Measurements from ENCODE around the gene GUCA2B.

GUCA2B gene

DNA sequence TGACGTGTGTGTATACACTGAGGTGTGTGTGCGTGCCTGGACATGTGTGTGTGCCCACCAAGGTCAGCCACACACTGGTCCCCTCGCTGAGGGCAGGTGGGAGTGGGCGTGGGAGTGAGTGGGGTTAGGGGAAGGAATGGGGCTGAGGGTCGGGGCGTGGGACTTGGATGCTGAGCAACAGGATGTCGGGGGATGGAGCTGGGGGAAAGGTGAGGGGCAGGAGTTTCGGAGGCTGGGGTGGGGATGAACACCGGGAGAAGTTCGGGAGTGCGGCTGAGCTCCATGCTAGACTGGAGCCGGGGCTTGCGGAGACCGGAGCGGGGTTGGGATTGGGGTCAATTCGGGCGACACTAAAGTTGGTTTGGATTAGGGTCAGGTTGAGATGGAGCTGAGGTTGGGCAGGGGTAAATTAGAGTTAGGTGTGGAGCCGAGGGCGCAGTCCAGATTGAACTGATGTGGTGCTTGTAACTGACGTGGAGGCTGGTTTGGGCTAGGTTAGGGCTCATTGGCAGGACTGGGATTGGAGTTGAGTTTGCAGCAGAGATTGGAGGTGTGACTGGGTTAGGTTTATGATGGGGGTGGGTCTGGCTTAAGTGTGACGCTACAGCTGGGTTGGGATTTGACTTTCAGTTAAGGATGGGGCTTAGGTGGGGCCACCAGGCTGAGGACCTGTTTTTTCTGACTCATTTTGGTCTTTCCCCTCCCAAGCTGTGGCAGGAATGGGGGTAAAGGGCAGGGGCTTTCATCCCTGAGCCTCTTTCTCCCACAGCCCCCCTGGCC lies 14.6 kb downstream of the GUCA2B start:
- DNase-seq (ENCODE audit: low spot score), result no peak

DNA sequence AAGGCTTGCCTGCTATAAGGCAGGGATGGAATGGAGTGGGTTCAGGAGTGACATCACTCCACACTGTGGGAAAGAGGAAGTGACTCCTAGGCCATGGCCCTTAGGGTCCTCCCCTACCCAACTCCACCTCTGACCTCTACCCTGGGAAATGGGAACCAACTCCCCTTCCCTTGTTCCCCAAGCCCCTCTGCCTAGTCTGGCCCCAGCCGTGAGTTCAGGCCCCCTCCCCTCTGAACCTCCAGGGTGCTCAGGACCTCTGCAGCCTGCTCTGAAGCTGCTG lies 15.1 kb downstream of the GUCA2B start:
- no peak for DNase-seq (ENCODE audit: low spot score)

DNA sequence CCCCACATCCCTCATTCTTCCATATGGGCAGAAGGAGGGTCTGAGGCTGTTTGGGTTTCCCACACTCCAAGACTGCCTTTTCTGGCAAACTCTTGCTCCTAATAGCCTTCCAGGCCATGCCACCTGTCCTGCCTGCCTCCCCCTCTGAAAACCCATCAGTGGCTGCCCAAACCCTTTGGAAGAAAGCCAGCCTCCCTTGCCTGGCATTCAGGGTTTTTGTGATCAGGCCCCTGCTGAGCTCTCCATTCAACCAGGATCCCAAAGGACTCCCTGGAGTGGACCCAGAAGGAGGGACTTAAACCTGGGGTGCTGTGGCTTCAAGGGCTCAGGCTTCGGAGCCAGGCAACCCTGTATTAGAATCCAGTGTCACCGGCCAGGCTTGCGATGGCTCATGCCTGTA lies 15.6 kb downstream of the GUCA2B start:
- no peak for DNase-seq (ENCODE audit: low spot score)

DNA sequence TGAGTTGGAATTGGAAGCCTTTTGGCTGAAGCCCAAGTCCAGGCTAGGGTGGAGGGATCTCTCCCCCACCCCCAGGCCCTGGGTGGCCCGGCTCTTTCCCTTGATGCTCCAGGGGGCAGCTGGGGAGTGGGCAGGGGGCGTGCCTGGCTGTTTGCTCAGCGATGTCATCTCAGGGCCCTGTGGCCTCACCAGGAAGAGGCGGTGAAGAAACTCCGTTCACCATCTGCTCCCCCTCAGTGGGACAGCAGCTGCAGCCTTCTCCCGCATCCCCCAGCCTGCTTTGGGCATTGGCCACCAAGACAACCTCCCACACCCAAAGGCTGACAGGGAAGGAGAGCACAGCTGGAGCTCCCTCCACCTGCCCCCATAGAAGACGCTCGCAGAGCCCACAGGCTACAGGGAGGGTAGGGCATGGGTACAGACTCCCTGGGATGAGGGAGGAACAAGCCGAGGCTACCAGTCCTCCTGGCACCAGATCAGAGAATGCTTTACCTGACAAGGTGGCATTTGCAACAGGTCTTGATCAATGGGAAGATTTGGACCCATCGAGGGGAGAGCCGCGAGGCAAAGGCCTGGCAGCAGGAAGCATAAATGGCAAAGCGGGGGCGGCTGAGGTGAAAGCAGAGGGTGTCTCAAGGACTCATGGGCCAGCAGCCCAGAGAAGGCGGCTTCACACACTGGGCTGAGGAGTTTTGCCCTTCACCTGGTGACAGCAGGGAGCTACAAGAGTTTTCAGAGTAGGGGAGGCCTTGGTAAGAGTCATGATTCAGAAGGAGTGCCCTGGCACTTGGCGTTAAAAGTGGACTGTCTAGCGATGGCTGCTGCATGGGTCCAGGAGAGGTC lies 17.8 kb downstream of the GUCA2B start:
- no peak for DNase-seq (ENCODE audit: low spot score)

DNA sequence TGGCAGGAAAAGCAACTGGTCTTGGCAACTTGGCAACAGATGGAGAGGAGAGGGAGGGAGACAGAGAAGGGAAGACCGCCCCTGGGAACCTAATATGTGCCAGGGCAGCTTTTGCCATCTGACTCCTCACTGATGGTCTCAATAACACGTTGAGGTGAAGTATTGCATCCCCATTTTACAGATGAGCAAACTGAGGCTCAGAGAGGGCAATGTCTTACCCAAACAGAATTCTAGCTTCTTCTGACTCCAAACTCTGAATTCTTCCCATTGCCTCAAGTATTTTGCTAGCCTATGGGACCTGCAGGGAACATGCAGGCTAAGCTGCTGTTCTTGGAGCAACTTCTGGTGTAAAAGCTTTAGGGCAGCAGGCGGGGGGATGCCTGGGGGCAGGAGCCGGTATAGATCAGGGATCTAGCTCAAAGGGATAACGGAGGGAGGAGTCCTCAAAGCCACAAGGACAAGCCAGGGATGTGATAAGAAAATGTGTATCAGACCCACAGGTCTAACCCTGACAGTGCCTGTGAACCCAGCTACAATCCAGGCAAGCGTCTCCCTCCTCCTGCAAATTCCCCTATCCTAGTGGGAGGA lies 18.6 kb downstream of the GUCA2B start:
- no peak for DNase-seq (ENCODE audit: low spot score)

DNA sequence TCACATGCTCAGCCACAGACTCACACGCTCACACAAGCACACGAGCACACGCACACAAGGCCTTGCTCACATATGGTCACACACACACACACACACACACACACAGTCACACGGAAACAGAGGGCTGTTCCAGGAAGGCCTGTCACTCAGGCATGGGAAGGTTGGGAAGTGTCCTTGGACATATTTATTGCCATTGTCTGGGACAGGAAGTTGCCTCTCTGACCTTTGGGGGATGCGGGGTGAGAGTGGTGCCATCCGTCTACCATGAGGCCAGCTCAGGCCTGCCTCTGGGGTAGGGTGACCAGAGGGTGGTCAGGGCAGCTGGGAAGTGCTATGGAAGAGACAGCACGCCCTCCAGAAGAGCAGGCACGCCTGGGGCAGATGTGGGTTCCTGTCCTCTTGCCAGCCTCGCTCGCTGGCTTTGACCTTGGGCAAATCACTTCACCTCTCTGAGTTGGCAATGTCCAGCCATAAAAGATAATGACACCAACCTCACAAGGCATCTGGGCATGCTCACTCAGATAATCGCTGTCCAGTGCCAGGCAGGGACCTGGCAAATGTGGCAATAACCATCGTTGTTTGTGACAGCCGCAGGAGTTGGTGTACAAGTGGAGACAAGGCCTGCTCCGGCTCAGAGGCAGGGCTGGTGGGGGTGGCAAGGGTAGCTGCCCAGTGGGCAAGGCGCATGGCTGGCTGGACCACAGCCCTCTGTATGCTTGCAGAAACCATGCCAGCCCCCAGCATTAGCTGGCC lies 19.3 kb downstream of the GUCA2B start:
- no peak for DNase-seq (ENCODE audit: low spot score)

DNA sequence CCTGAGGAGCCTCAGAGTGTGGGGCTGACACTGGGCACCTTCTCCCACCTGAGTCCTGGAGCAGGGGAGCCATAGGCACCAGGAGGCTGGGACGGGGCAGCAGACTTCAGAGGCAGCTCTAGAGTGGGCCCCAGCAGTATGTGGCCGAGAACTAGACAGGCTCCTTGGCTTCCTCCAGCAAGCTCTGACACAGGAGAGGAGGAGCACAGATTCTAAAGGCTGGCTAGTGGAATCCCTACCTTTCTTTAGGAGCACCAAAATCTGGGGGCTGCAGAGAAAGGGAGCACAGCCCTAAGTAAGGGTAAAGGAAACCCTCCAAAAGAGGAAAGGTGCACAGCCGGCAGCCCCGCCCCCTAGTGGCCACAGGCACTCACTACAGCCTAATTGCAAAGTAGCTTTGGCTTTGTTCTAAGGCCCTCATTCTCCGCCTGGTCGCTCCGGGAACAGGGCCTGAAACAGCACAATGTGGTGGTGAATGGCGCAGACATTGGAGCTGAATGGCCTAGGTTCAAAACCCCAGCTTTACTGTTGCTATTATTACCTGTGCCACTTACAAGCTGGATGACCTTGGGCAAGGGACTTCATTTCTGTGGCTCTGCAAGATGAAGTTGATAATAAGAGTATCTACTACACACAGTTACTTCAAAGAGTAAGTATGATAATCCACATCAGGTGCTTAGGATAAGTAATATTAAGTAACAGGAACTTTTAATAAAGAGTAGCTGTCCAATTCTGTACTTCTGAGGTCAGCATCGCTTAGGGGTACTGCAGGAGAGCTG lies 20.1 kb downstream of the GUCA2B start:
- DNase-seq (ENCODE audit: low spot score), result peak; percentile 63

DNA sequence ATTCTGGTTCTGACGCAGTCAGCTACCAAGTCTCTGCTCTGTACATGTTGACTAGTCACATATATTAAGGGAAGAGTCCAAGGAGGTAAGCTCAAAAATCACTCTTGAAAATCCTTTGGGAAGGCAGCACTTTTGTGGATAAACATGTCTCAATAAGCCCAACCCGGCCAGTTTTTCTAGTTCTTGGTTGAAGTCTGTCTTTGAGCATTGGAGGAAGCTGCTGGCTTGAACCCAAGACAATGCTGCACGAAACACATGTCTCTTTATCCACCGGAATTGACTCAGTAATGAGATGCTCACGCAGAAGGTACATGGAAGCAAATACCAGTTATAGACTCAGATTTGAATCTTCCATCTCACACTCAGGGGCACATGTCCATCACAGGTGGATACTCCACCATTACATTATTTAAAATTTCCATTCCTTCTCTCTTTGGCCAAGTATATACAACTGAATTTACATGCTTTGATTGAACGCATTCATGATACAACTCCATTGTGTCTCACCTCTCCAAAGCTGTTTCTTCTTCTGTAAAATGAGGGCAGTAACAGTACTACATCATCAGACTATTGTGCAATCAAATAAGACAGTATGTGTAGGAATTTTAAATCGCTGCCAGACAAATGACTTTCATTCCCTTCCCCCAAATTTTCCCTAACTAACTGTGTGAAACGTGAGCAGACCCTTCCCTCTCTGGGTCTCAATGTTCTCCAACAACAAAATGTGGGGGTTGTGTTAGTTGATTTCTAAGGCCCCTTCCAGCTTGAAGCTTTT lies 20.9 kb downstream of the GUCA2B start:
- DNase-seq (ENCODE audit: low spot score), result no peak

DNA sequence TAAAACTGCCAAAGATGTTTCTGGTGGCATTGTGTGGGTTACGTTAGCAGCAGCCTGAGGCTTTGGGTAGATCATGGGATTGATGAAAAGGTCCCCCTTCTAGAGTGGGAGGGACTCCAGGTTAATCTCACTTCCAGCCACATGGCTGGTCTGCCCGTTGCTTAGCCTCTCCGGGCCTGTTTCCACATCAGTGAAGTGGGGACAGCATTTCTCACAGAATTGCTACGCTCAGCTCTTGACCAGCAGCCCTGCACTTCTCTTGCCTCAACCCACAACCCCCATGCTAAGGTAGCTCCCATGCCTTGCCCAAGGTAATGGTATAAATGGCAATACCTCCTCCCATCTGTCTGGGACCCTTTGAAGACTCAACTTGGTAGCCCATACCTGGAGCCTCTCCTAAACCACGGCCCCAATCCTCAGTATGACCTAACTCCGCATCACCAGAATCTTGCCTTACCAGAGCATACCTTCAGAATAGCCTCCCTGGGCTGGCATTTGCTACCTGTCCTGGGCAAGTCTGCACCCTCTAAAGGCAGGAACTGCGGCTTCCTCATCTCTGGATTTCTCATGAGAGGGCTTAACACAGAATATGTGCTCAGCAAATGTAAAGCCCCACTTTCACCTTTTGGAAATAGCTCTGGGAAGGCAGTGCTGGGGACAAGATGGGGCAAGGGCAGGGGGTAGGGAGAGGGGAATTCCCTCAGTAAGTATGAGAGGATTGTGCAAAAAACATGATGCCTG lies 22.3 kb downstream of the GUCA2B start:
- DNase-seq (ENCODE audit: low spot score), result no peak

DNA sequence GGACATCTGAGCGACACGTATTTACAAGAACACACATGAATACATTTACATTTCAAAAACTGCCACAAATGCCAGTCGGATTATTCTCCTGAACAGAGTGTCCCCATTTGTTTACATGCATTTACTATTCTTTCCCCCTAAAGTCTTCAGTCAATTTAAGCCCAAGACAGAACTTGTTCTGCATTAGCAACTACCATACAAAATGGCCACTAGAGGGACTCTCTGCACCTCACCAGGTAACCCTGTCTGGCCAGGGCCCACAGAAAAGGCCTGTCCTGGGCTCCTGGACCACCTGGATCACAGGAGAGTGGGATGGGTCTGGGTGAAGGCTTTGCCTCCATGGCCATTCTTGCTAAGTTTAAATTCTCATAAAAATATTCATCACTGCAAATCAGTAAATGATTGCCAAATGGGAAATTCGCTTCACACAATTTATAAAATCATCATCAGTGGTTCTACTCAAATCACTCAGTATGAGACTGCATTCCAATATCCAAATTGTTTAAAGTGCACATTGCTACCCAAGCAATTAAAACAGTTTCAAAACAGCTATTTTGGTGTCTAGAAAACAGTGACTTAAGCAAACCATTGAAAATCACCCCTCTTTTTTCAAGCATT lies 23.8 kb downstream of the GUCA2B start:
- DNase-seq (ENCODE audit: low spot score), result no peak

DNA sequence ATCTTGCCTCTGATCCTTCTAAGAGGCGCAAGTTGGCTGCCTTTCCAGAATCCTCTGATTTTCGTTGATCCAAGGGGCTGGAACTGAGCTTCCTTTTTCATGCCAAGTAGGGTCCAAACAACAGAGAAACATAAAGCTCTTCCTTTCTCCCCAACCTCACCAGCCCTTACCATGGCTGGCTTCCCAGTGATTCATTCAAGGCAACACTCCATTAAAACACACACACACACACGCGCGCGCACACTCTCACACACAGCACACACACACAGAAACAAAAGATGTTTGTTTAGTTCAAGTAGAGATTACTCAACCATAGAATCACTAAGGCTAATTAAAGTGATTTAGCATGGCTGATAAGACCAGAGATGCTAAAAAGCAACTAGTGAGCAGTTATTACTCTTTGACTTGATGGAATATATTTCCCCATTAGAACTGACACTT lies 24.4 kb downstream of the GUCA2B start:
- DNase-seq (ENCODE audit: low spot score), result no peak

DNA sequence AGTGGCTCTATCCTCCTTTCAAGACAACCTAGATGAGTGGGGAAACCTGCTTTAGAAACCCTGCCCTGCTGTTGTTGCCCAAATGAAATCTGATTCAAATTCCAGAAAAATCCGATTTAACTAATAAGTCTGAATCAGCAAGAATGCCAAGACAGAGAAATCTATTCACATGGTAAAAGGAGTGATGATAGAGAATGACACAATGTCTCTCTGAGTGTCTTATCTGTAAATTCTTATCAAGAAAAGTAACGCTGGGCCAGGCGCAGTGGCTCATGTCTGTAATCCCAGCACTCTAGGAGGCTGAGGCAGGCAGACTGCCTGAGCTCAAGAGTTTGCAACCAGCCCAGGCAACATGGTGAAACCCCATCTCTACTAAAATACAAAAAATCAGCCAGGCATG lies 25.0 kb downstream of the GUCA2B start:
- no peak for DNase-seq (ENCODE audit: low spot score)

DNA sequence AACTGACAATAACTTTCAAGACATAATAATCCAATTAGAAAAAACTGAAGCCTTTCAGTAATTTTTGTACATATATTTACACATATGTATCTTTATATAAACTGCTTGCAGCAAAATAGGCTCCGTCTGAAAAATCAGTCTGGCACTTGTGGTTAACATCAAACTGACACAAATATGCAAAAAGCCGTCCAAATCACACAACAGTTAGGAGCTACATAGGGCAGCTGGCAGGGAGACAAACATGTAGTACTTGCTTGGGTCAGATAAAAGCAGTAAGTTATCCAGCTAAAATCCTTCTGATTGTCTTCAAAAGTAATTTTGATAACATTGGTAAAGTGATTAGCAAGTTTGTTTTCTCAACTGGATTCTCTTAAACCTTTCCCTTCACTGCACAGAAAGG lies 26.1 kb downstream of the GUCA2B start:
- no peak for DNase-seq (ENCODE audit: low spot score)

DNA sequence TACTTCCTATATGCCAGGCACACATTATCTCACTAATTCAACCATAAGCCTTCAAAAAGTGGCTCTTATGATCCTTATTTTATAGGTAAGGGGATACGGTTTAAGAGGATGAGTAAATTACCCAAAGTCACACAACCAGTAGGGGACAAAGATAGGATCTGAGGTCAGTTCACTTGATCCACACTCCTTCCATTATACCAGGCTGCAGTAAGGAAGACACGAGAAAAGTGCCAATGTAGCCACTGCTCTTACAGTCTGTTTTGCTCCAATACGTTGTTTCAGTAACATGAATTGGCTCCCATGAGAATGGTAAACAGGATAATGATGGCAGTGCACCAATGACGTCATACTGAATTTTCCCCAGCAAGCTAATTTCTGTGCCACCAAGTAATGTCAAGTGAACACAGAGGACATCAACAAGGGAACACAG lies 26.7 kb downstream of the GUCA2B start:
- DNase-seq (ENCODE audit: low spot score), result no peak

DNA sequence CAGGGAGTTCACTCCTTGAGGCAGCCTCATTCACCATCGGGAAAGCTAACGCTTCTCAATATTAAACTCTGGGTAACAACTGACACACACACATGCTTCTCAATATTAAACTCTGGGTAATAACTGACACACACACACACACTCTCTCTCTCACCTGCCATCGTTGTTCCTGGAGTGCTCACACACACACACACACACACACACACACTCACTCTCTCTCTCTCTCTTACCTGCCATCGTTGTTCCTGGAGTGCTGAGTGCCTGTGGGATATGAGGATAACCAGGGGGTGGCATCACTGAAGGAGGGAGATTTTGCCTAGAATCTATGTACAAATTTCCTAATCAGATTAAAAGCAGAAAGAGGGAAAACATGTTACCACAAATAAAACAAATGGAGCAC lies 28.5 kb downstream of the GUCA2B start:
- no peak for DNase-seq (ENCODE audit: low spot score)

DNA sequence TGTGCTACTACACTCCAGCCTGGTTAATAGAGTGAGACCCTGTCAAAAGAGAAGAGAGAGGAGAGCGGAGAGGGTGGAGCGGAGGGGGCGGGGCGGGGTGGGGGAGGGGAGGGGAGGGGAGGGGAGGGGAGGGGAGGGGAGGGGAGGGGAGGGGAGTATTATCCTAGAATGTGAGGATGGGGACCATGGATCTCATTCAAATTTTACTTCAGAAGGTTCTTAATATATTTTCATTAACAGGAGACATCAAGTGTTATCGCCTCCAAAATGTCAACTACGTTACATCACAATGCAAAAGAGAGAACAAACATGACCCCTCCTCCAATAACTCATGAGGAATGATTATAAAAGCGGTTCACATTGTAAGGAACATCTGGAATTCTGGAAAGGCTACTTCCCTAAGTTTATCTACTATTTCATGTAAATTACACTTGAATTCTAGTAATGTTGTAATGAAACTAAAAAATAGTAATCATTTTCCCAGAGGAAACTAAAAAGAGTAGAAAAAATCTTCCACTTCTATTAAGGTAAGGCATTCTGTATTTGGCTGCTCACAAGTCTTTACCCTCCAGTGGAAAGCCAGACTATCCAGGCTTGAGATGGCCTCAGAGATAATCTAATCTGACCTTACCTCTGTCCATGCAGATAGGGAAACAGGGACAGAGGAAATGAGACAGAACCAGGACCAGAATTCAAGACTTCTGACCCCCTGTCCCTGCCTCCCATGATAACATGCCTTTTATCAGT lies 30.2 kb downstream of the GUCA2B start:
- DNase-seq (ENCODE audit: low spot score), result no peak

DNA sequence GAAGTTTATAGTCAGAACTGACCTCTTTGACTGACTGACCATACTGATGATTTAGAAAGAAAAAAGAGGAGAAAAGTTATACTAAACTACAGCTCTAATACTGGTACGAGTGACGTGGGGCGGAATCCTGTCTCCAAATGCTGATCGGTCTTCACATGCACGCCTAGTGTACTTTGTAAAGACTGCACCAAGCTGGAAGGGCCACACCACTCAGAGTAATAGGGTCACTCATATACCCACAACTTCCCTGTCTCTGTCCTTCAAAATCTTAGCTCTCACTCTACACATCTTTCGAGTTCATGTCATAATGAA lies 30.7 kb downstream of the GUCA2B start:
- no peak for DNase-seq (ENCODE audit: low spot score)

DNA sequence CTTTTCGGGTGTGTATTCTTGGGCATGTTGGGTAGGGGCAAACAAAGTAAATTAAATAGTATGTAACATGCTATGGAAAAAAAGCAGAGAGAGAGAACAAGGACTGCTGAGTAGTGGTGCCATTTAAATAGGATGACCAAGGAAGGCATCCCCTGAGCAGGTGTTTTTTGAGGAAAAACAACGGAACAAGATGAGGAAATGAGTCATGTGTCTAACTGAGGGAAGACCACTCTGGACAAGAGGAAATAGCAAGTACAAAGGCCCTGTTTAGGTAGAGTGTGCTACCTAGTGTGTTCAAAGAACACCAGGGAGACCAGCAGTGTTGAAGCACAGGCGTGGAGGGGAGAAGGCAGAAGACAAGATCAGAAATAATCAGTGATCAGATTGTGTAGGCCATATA lies 31.4 kb downstream of the GUCA2B start:
- no peak for DNase-seq (ENCODE audit: low spot score)

DNA sequence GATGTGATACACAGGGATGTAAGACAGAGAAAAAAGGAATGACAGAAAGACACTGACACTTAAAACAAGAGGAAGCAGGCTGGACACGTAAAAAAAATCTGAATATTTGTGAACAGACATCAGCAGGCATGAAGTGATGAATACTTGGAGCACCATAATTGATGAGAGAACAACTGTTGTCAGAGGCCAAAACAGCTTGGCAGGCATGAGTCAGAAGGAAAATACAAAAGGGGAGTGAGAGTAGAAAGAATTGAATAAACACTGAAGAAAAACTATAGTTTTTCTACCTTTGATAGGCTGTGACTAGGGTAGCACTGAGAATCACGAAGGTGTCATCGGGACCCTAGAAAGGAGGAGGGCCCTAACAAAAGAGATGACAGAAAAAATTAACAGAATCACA lies 32.9 kb downstream of the GUCA2B start:
- peak; percentile 51 for DNase-seq (ENCODE audit: low spot score)

Measured in hepatic stellate cell (primary cell).